ENCODE measurements around the gene PARL. TPM values are rescaled to one million over a fixed set of nuclear protein-coding genes. Genes with fewer than 3 reads are reported as not detected.

Gene PARL
- total and polyA plus RNA-seq, 9 of the 15 experiments (the other 6 are each of a cell fraction or from before 2014, with no cell fraction given) = 39.5 to 82.4 (median 57.4) TPM

GRCh38 chr3:183799461-183799860, 85.2 kb downstream of the PARL start (continued):
- TF ChIP-seq NFRKB (IDR thresholded peaks at IDR 0.05; ENCODE audit: low read depth) = no peak
- no peak for TF ChIP-seq PML (IDR thresholded peaks at IDR 0.05; ENCODE audit: low read length)
- TF ChIP-seq CHD4 (IDR thresholded peaks at IDR 0.05; ENCODE audit: insufficient read depth, insufficient replicate concordance, low read depth, low read length, poor library complexity, severe bottlenecking) = no peak
- no peak for TF ChIP-seq NR0B1 (IDR thresholded peaks at IDR 0.05; ENCODE audit: partially characterized antibody)
- TF ChIP-seq KHSRP (IDR thresholded peaks at IDR 0.05) = no peak
- TF ChIP-seq CBFA2T2 (conservative IDR thresholded peaks at IDR 0.05) = 0 out of 2 replicates have a peak, but pooled peaks have one; percentile 3
- TF ChIP-seq IFI16 (CRISPR knock-in tag; IDR thresholded peaks at IDR 0.05) = no peak
- TF ChIP-seq ZNF280B (CRISPR knock-in tag; IDR thresholded peaks at IDR 0.05) = no peak

GRCh38 chr3:183797996-183798395, 86.7 kb downstream of the PARL start:
- H3K9me1 ChIP-seq (ENCODE audit: control insufficient read depth, insufficient read depth, low read length) = no peaks in the 10 kb centered on the region
- ChIA-PET POLR2A (interaction anchor here (1.1 to 1.2 kb wide), 2 partner anchors 9 to 10 kb away, joined by 4 to 6 read pairs; no protein-coding TSS in a partner anchor), CTCF (ENCODE audit: low intra/inter-chr PET ratio) (no interaction called here)
- no peak overlapping the region for H3K27ac ChIP-seq (ENCODE audit: extremely low read depth, low read depth, low read length)
- intact Hi-C loops (cut with micrococcal nuclease) = no loop called here
- no peak overlapping the region for H3K4me3 ChIP-seq
- peaks cover 68% of the 10 kb centered on the region for H3K36me3 ChIP-seq (ENCODE audit: control insufficient read depth, insufficient read depth, low read length)
- H3K4me2 ChIP-seq (ENCODE audit: insufficient read depth, low read length) = no peak overlapping the region
- H3K9me3 ChIP-seq (replicated peaks; ENCODE audit: control insufficient read depth, insufficient read depth, low read depth, low read length) = no peaks in the 10 kb centered on the region
- H2AFZ ChIP-seq (ENCODE audit: low read depth, low read length) = no peak overlapping the region
- no peaks in the 10 kb centered on the region; the same call in 1 of the 2 replicates for H4K20me1 ChIP-seq (replicated peaks; ENCODE audit: control insufficient read depth, insufficient read depth, low read length)
- no TSS peak for BruUV-seq (replicated peaks)
- no peaks in the 10 kb centered on the region for H3K27me3 ChIP-seq (ENCODE audit: control insufficient read depth in 2 of 2, insufficient read depth in 2 of 2, low read length in 2 of 2)
- H3K79me2 ChIP-seq (ENCODE audit: control insufficient read depth, insufficient read depth, low read length) = no peaks in the 10 kb centered on the region
- H3K4me1 ChIP-seq (replicated peaks in 1 of 2; ENCODE audit: control insufficient read depth in 2 of 2, insufficient read depth in 2 of 2, low read length in 2 of 2) = no peaks in the 10 kb centered on the region; a peak in 2 of 5 replicates
- ATAC-seq (no peak), FAIRE-seq (no peak), DNase-seq (ENCODE audit: extremely low read depth in 1 of 4, low spot score in 3 of 4) (no peak)
- in situ Hi-C loops (cut with MboI) = no loop called here
- no peak overlapping the region for H3K9ac ChIP-seq (ENCODE audit: insufficient read depth in 1 of 2, low read depth in 2 of 2, low read length in 2 of 2)
- TF ChIP-seq ETS1 (conservative IDR thresholded peaks at IDR 0.05; ENCODE audit: control insufficient read depth, low read depth, low read length) (no peak), TFAP4 (CRISPR knock-in tag; IDR thresholded peaks at IDR 0.05; ENCODE audit: borderline replicate concordance) (no peak)
- 89% methylated on average over 9 of the region's 9 CpGs for WGBS (ENCODE audit: insufficient coverage, low coverage, missing lambda C conversion rate)
